ENCODE measurements around the gene PRKCQ. TPM values are rescaled to one million over a fixed set of nuclear protein-coding genes. Genes with fewer than 3 reads are reported as not detected.
A peak's percentile ranks its signal among the peaks of the same experiment; 100 is the strongest.

The PRKCQ gene
- total RNA-seq, 2 experiments from 2014 or later, result 32.9 to 39.0 TPM

DNA sequence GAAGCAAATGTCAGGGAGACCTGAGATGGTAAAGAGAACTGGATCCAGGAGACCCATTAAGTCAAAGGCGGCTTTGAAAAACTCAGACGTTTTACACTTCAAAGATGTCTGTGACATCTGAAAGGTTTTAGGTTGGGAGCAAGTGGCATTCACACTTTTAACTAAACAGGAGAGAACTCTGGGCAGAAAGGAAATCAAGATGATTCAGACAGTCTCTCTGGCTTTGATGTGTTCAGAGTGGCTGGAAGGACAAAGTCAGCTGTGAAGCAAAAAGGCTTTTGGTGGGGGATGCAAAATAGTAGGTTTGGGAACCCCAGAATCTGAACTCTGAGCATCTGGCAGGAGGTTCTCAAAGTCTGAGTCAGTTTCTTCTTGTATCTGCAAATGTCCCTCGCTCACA is 66.6 kb downstream of the PRKCQ start:
- peaks cover 10% of the 10 kb centered on the region for H3K9me3 Mint-ChIP-seq (ENCODE audit: low read depth)
- H3K27me3 Mint-ChIP-seq, result no peaks in the 10 kb centered on the region
- peak overlapping the region; percentile 75 for H3K27ac Mint-ChIP-seq
- no peak overlapping the region for H3K4me3 Mint-ChIP-seq
- intact Hi-C loops (cut with DNase I, micrococcal nuclease), result loop anchor here in 1 of 2 experiments (2.0 to 5.0 kb wide), 2 partner anchors 19 to 41 kb away; no protein-coding TSS in a partner anchor
- DNase-seq (peak; percentile 41), ATAC-seq (peak; percentile 85)
- H3K36me3 Mint-ChIP-seq (ENCODE audit: low read depth), result peaks cover 55% of the 10 kb centered on the region
- ChIA-PET CTCF (no interaction called here), POLR2A (interaction anchor here (0.6 kb wide), 1 partner anchor 13 kb away, joined by 3 read pairs; no protein-coding TSS in a partner anchor)
- peaks cover 81% of the 10 kb centered on the region for H3K4me1 Mint-ChIP-seq

DNA sequence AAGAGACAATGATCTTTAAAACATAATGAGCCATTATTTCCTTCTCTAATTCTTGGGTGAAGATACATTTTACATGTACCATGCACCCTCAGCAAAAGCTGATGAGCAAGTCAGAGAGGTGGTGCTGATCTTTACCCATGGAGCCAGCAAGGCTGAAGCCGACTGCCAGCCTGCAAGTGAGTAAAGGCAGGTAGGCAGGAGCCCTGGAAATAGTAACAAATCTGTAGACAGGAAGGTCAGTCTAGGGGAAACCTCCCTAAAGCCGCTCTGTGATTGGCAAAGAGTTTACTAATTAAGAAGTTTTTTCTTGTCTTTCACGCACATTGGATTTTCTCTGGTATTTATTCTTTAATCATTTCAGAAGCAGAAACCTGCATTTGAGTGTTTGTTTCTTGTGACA is 67.9 kb downstream of the PRKCQ start:
- DNase-seq (no peak), ATAC-seq (no peak)
- no peak overlapping the region for H3K4me3 Mint-ChIP-seq
- H3K27me3 Mint-ChIP-seq, result no peaks in the 10 kb centered on the region
- CTCF ChIA-PET, result interaction anchor here (0.5 to 0.7 kb wide), 3 partner anchors 55 to 166 kb away, joined by 3 read pairs; no protein-coding TSS in a partner anchor
- peaks cover 67% of the 10 kb centered on the region for H3K36me3 Mint-ChIP-seq (ENCODE audit: low read depth)
- intact Hi-C loops (cut with DNase I, micrococcal nuclease), result loop anchor here in 1 of 2 experiments (2.0 to 5.0 kb wide), 2 partner anchors 17 to 40 kb away; no protein-coding TSS in a partner anchor
- peak overlapping the region; percentile 75 for H3K27ac Mint-ChIP-seq
- POLR2A ChIA-PET, result no interaction called here
- peaks cover 11% of the 10 kb centered on the region for H3K9me3 Mint-ChIP-seq (ENCODE audit: low read depth)
- H3K4me1 Mint-ChIP-seq, result peaks cover 85% of the 10 kb centered on the region

DNA sequence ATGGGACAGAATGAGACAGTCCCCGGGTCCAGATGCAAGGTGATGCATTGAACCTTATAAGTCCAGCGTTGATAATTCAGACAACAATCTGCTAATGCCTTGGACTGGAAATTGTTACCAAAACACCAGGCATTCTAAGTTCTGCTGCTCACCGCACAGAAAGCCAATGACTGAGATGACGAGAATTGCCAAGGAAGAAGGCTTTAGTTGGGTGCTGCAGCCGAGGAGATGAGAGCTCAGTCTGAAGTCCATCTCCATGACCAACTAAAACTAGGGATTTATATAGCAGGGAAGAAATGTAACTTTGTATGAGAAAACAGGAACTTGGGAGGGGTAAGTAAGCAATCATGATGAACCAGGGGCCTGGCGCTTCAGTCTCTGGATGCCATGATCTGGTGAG is 68.7 kb downstream of the PRKCQ start:
- Mint-ChIP-seq H3K27ac (peak overlapping the region; percentile 80), H3K36me3 (ENCODE audit: low read depth) (peaks cover 71% of the 10 kb centered on the region), H3K4me1 (peaks cover 85% of the 10 kb centered on the region), H3K27me3 (no peaks in the 10 kb centered on the region), H3K9me3 (ENCODE audit: low read depth) (peaks cover 11% of the 10 kb centered on the region), H3K4me3 (no peak overlapping the region)
- ATAC-seq (no peak), DNase-seq (no peak)
- ChIA-PET CTCF (no interaction called here), POLR2A (no interaction called here)
- intact Hi-C loops (cut with DNase I, micrococcal nuclease), result loop anchor here in 1 of 2 experiments (5.0 kb wide), 1 partner anchor 39 kb away; no protein-coding TSS in a partner anchor

DNA sequence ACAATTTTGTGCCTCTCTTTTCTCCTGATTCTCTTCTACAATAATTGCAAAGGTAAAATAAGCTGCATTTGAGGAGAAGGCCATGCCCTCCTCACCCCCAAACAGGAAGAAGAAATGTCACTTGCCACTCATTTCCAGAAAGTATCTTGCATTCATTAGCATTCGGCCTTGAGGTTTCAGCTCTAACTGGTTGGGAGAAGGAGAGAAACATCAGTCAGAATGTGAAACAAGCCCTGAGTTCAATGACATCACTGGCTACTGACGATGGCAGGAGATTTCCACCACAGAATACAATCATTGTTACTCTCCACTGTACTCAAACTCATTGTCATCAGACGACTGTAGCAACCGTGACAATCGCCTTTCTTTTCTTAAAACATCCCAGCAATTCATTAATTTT is 72.8 kb downstream of the PRKCQ start:
- peak overlapping the region; percentile 45 for H3K4me3 Mint-ChIP-seq
- no peaks in the 10 kb centered on the region for H3K27me3 Mint-ChIP-seq
- ATAC-seq (peak; percentile 93), DNase-seq (peak; percentile 72)
- intact Hi-C loops (cut with DNase I, micrococcal nuclease), result loop anchor here (1.0 to 10.0 kb wide), 5 partner anchors 9 to 233 kb away; no protein-coding TSS in a partner anchor
- POLR2A ChIA-PET, result interaction anchor here (0.6 to 1.4 kb wide), 3 partner anchors 12 to 36 kb away, joined by 3 to 9 read pairs (median 4); no protein-coding TSS in a partner anchor
- H3K9me3 Mint-ChIP-seq (ENCODE audit: low read depth), result peaks cover 11% of the 10 kb centered on the region
- peaks cover 64% of the 10 kb centered on the region for H3K36me3 Mint-ChIP-seq (ENCODE audit: low read depth)
- H3K4me1 Mint-ChIP-seq, result peaks cover 76% of the 10 kb centered on the region
- H3K27ac Mint-ChIP-seq, result peak overlapping the region; percentile 94
- CTCF ChIA-PET, result interaction anchor here (0.7 to 2.0 kb wide), 6 partner anchors 11 to 399 kb away, joined by 3 to 7 read pairs (median 4); no protein-coding TSS in a partner anchor

DNA sequence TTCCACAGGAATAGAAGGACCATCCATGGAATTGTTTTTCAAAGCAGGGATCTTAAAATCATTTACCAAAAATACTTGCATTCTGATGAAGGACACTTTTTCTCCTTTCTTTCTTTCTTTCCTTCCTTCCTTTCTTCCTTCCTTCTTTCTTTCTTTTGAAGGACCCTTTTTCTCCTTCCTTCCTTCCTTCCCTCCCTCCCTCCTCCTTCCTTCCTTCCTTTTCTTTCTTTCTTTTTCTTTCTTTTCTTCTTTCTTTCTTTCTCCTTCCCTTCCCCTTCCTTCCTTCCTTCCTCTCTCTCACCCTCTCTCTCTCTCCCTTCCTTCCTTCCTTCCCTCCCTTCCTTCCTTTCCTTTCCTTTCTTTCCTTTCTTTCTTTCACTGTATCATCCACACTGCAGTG is 74.8 kb downstream of the PRKCQ start:
- ChIA-PET POLR2A (no interaction called here), CTCF (no interaction called here)
- peak overlapping the region; percentile 83 for H3K27ac Mint-ChIP-seq
- no peaks in the 10 kb centered on the region for H3K27me3 Mint-ChIP-seq
- no peak overlapping the region for H3K4me3 Mint-ChIP-seq
- peaks cover 57% of the 10 kb centered on the region for H3K36me3 Mint-ChIP-seq (ENCODE audit: low read depth)
- H3K9me3 Mint-ChIP-seq (ENCODE audit: low read depth), result peaks cover 2% of the 10 kb centered on the region
- intact Hi-C loops (cut with DNase I, micrococcal nuclease), result loop anchor here (10.0 kb wide), 1 partner anchor 230 kb away; no protein-coding TSS in a partner anchor
- H3K4me1 Mint-ChIP-seq, result peaks cover 76% of the 10 kb centered on the region
- ATAC-seq, result no peak
- no peak for DNase-seq

DNA sequence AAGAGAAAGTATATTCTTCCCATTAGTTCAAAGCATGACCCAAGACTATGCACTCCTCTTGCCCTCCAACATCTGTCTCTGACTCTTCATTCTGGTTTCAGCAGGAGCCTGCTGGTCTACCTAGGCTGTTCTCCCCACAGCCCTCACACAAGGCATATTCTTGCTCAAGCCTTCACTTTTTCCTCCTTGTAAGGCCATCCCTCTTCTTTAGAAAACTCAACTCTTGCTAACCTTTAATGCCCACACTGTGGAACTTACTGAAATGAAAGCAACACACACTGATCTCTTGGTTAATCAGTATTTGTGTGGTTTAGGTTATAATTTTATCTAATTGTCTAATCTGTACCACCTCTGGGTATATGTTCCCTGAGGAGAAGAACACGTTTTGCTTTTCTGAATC is 75.8 kb downstream of the PRKCQ start:
- ChIA-PET POLR2A (no interaction called here), CTCF (interaction anchor here (0.6 to 1.4 kb wide), 3 partner anchors 21 to 34 kb away, joined by 3 to 4 read pairs (median 4); no protein-coding TSS in a partner anchor)
- H3K4me3 Mint-ChIP-seq, result peak overlapping the region; percentile 2
- ATAC-seq, result peak; percentile 58
- intact Hi-C loops (cut with DNase I, micrococcal nuclease), result loop anchor here (10.0 kb wide), 1 partner anchor 229 kb away; no protein-coding TSS in a partner anchor
- DNase-seq, result peak; percentile 61
- peaks cover 52% of the 10 kb centered on the region for H3K36me3 Mint-ChIP-seq (ENCODE audit: low read depth)
- H3K27ac Mint-ChIP-seq, result peak overlapping the region; percentile 86
- no peaks in the 10 kb centered on the region for H3K27me3 Mint-ChIP-seq
- peaks cover 76% of the 10 kb centered on the region for H3K4me1 Mint-ChIP-seq
- H3K9me3 Mint-ChIP-seq (ENCODE audit: low read depth), result peaks cover 2% of the 10 kb centered on the region

DNA sequence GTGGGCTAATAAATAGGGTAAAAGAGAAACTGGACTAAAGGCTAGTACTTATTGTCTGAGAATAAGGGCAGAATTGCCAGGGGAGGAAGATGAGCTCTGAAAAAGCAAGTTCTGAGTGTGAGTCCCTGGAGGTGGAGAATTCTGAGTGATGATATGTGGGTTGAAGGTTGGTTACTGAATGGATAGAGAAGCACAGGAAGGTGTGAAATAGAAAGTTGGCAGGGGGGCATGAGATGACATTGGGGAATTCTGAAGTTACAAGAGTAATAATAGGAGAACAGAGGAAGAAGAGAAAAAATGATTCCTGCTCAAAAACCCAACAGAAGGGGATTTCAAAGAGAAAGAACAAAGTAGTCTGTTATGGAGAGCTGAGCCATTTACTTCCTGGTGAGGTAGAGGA is 76.9 kb downstream of the PRKCQ start:
- CTCF ChIA-PET, result interaction anchor here (0.6 to 1.4 kb wide), 4 partner anchors 16 to 58 kb away, joined by 3 to 5 read pairs (median 4); no protein-coding TSS in a partner anchor
- H3K4me1 Mint-ChIP-seq, result peaks cover 79% of the 10 kb centered on the region
- H3K36me3 Mint-ChIP-seq (ENCODE audit: low read depth), result peaks cover 56% of the 10 kb centered on the region
- H3K27me3 Mint-ChIP-seq, result no peaks in the 10 kb centered on the region
- POLR2A ChIA-PET, result no interaction called here
- peak overlapping the region; percentile 0 for H3K4me3 Mint-ChIP-seq
- ATAC-seq (no peak), DNase-seq (no peak)
- H3K27ac Mint-ChIP-seq, result peak overlapping the region; percentile 62
- intact Hi-C loops (cut with DNase I, micrococcal nuclease), result loop anchor here (10.0 kb wide), 1 partner anchor 228 kb away; no protein-coding TSS in a partner anchor
- H3K9me3 Mint-ChIP-seq (ENCODE audit: low read depth), result no peaks in the 10 kb centered on the region

DNA sequence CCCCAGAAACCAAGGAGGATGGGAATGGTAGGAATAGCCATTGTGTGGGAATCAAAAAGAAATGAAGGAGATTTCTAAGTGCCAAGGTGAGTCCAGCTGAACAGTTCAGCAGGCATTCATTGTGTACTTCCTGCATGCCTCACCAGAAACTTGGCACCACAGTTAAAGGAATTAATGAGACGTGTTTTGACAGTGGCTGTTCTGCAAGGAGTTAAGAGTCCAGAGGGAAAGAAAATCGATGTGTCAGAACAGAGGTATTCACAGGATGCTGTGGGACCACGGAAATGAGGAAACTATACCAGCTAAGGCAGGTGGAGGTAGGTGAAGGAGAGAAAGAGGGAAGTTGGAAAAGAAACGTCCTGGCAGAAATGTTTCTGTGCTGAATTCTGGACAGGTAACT is 78.1 kb downstream of the PRKCQ start:
- intact Hi-C loops (cut with DNase I, micrococcal nuclease), result loop anchor here (10.0 kb wide), 1 partner anchor 227 kb away; no protein-coding TSS in a partner anchor
- peaks cover 75% of the 10 kb centered on the region for H3K4me1 Mint-ChIP-seq
- no peaks in the 10 kb centered on the region for H3K27me3 Mint-ChIP-seq
- no peak for ATAC-seq
- H3K9me3 Mint-ChIP-seq (ENCODE audit: low read depth), result no peaks in the 10 kb centered on the region
- no peak overlapping the region for H3K4me3 Mint-ChIP-seq
- H3K36me3 Mint-ChIP-seq (ENCODE audit: low read depth), result peaks cover 46% of the 10 kb centered on the region
- POLR2A ChIA-PET, result no interaction called here
- H3K27ac Mint-ChIP-seq, result peak overlapping the region; percentile 62
- no peak for DNase-seq
- CTCF ChIA-PET, result interaction anchor here (0.6 to 1.0 kb wide), 3 partner anchors 8 to 40 kb away, joined by 3 to 4 read pairs (median 3); no protein-coding TSS in a partner anchor

DNA sequence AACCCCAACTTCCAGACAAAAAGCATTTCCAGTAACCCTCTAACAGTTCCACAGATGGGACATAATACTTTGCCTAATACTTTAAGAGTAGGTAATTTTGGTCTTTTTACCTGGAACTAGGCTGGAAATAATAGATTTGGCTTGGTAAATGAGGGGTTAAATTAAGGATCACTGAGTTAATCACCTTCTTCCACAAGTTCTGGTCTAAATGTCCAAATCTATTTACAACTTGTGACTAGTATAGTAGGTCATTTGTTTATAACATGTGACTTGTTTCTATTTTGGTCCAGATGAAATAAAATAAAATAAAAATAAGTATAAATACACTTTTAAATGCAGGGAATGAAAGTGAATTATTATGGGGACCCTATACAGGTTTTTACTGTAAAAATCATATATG is 80.1 kb downstream of the PRKCQ start:
- ATAC-seq (no peak), DNase-seq (no peak)
- H3K4me3 Mint-ChIP-seq, result no peak overlapping the region
- H3K27ac Mint-ChIP-seq, result peak overlapping the region; percentile 34
- peaks cover 41% of the 10 kb centered on the region for H3K36me3 Mint-ChIP-seq (ENCODE audit: low read depth)
- no peaks in the 10 kb centered on the region for H3K27me3 Mint-ChIP-seq
- H3K9me3 Mint-ChIP-seq (ENCODE audit: low read depth), result no peaks in the 10 kb centered on the region
- POLR2A ChIA-PET, result no interaction called here
- CTCF ChIA-PET, result interaction anchor here (1.1 kb wide), 1 partner anchor 16 kb away, joined by 3 read pairs; no protein-coding TSS in a partner anchor
- H3K4me1 Mint-ChIP-seq, result peaks cover 60% of the 10 kb centered on the region
- intact Hi-C loops (cut with DNase I, micrococcal nuclease), result loop anchor here (2.0 to 10.0 kb wide), 2 partner anchors 25 to 225 kb away; no protein-coding TSS in a partner anchor

DNA sequence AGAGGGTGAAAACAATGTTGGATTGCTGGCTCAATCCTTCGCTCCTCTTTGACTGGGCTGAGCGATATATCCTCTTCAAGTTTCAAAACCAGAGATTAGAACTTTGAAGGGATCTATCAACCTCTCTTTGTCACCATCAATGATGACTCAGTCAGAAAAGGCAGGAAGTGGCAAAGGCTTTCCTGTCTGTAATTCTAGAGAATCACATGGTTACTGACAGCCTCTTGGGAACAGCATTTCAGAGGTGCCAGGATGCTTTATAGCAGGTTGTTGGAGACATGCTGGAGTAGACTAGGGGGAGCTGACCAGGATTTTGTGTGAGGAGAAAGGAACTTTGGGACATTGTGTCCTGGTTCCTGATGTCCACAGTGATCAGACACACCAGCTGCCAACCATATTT is 81.3 kb downstream of the PRKCQ start:
- H3K27ac Mint-ChIP-seq, result peak overlapping the region; percentile 89
- CTCF ChIA-PET, result interaction anchor here (1.1 to 1.2 kb wide), 2 partner anchors 17 to 83 kb away, joined by 3 to 4 read pairs; no protein-coding TSS in a partner anchor
- peaks cover 52% of the 10 kb centered on the region for H3K4me1 Mint-ChIP-seq

DNA sequence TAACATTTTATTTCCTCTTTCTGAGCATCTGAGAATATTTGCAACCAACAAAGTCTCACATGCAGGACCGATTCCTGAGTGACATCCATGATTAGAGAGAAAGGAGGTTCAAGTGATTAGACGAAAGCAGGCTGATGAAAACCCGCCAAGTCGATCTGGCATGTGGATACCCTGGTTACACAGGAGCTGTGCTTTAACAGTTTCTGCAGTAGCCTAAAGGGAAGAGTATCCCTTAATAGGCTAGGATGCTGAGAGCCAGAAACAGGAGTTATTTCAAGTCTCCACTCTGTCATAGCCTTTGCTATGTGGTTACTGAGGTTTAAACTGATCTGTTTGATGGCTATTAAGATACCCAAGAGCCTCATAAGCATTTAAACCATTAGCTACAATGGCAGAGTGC is 82.5 kb downstream of the PRKCQ start:
- Mint-ChIP-seq H3K9me3 (ENCODE audit: low read depth) (no peaks in the 10 kb centered on the region), H3K36me3 (ENCODE audit: low read depth) (peaks cover 34% of the 10 kb centered on the region), H3K4me3 (no peak overlapping the region), H3K27ac (no peak overlapping the region), H3K27me3 (no peaks in the 10 kb centered on the region), H3K4me1 (peaks cover 47% of the 10 kb centered on the region)
- DNase-seq (no peak), ATAC-seq (no peak)
- intact Hi-C loops (cut with DNase I, micrococcal nuclease), result loop anchor here in 1 of 2 experiments (1.0 to 2.0 kb wide), 3 partner anchors 10 to 46 kb away; no protein-coding TSS in a partner anchor
- POLR2A ChIA-PET, result no interaction called here
- CTCF ChIA-PET, result interaction anchor here (0.6 to 1.0 kb wide), 4 partner anchors 61 to 172 kb away, joined by 3 read pairs; no protein-coding TSS in a partner anchor

More for the DNA sequence above, 81.3 kb downstream of the PRKCQ start:
- H3K36me3 Mint-ChIP-seq (ENCODE audit: low read depth), result peaks cover 37% of the 10 kb centered on the region
- ATAC-seq (peak; percentile 79), DNase-seq (peak; percentile 47)
- no peaks in the 10 kb centered on the region for H3K9me3 Mint-ChIP-seq (ENCODE audit: low read depth)
- H3K27me3 Mint-ChIP-seq, result no peaks in the 10 kb centered on the region
- intact Hi-C loops (cut with DNase I, micrococcal nuclease), result loop anchor here in 1 of 2 experiments (1.0 to 2.0 kb wide), 3 partner anchors 9 to 45 kb away; no protein-coding TSS in a partner anchor
- POLR2A ChIA-PET, result no interaction called here
- peak overlapping the region; percentile 46 for H3K4me3 Mint-ChIP-seq

Measured in activated CD4-positive, alpha-beta T cell treated with anti-CD3 and anti-CD28 coated beads for 36 hours (primary cell).